Skin of body (tissue), 1 donor: ENCODE results near the gene RNF126. TPM values are rescaled to one million over a fixed set of nuclear protein-coding genes. Genes with fewer than 3 reads are reported as not detected.

Source experiments
- total RNA-seq: library from RNA; depleted of rRNA; stranded (reverse); fragments of >200 nt; gene quantifications from one replicate; pipeline ENCODE4 v1.2.3, GENCODE V29; 2014

RNF126 gene
- total RNA-seq, 1 donor from 2014 or later, result 17.5 TPM

Other genes with a start within 250 kb of the RNF126 start
- 7.1 TPM for gene SHC2, start 202.2 kb downstream of the RNF126 start, total RNA-seq
- gene MADCAM1, start 166.7 kb downstream of the RNF126 start, total RNA-seq, result 0.99 TPM
- gene TPGS1, start 155.7 kb downstream of the RNF126 start, total RNA-seq, result 10.6 TPM
- 44.1 TPM for gene CDC34, start 131.5 kb downstream of the RNF126 start, total RNA-seq
- gene GZMM, start 119.2 kb downstream of the RNF126 start, total RNA-seq, result 0.30 TPM
- 157 TPM for gene BSG, start 90.6 kb downstream of the RNF126 start, total RNA-seq
- 0.59 TPM for gene HCN2, start 73.3 kb downstream of the RNF126 start, total RNA-seq
- 15.6 TPM for gene POLRMT, start 29.7 kb downstream of the RNF126 start, total RNA-seq
- 1.4 TPM for gene FGF22, start 23.3 kb downstream of the RNF126 start, total RNA-seq
- gene FSTL3, start 13.2 kb upstream of the RNF126 start, total RNA-seq, result 21.0 TPM
- gene PRSS57, start 32.2 kb upstream of the RNF126 start, total RNA-seq, result 0.69 TPM
- 25.4 TPM for gene PALM, start 45.7 kb upstream of the RNF126 start, total RNA-seq
- 1.2 TPM for gene MISP, start 87.9 kb upstream of the RNF126 start, total RNA-seq
- 106 TPM for gene PTBP1, start 134.2 kb upstream of the RNF126 start, total RNA-seq
- gene PLPPR3, start 158.7 kb upstream of the RNF126 start, total RNA-seq, result 0.89 TPM
- 12.8 TPM for gene AZU1, start 164.6 kb upstream of the RNF126 start, total RNA-seq
- 28.9 TPM for gene PRTN3, start 177.8 kb upstream of the RNF126 start, total RNA-seq
- 24.0 TPM for gene ELANE, start 189.1 kb upstream of the RNF126 start, total RNA-seq
- gene CFD, start 196.4 kb upstream of the RNF126 start, total RNA-seq, result 79.1 TPM
- gene MED16, start 230.0 kb upstream of the RNF126 start, total RNA-seq, result 16.5 TPM
- not detected for gene RNU6-9, start 230.3 kb upstream of the RNF126 start, total RNA-seq